Measurements from ENCODE around the gene WDR91. TPM values are rescaled to one million over a fixed set of nuclear protein-coding genes. Genes with fewer than 3 reads are reported as not detected.

Gene WDR91
- total RNA-seq, 1 donor from 2014 or later = 13.6 TPM

GRCh38 chr7:135160858-135161653, 50.3 kb downstream of the WDR91 start:
- DNase-seq = no peak

GRCh38 chr7:135160098-135160857, 51.0 kb downstream of the WDR91 start:
- DNase-seq = no peak

GRCh38 chr7:135159359-135160085, 51.8 kb downstream of the WDR91 start:
- DNase-seq = no peak

- no peak for DNase-seq
Observed at GRCh38 chr7:135158874-135159273, 52.5 kb downstream of the WDR91 start.

- DNase-seq = no peak
Observed at GRCh38 chr7:135158141-135158655, 53.1 kb downstream of the WDR91 start.

- no peak for DNase-seq
Observed at GRCh38 chr7:135156290-135156689, 55.0 kb downstream of the WDR91 start.

- no peak for DNase-seq
Observed at GRCh38 chr7:135154734-135155133, 56.6 kb downstream of the WDR91 start.

GRCh38 chr7:135152442-135152841, 58.9 kb downstream of the WDR91 start:
- no peak for DNase-seq

- no peak for DNase-seq
Observed at GRCh38 chr7:135151533-135151932, 59.8 kb downstream of the WDR91 start.

GRCh38 chr7:135151132-135151531, 60.2 kb downstream of the WDR91 start:
- DNase-seq = no peak

GRCh38 chr7:135150072-135150782, 61.1 kb downstream of the WDR91 start:
- DNase-seq = no peak

- no peak for DNase-seq
Observed at GRCh38 chr7:135147899-135148721, 63.2 kb downstream of the WDR91 start, which contains the start of gene TMEM140. TSS of gene TMEM140 (plus strand) at chr7:135148072. CDS start at chr7:135164442, 16,370 bp downstream.

GRCh38 chr7:135147341-135147898, 63.9 kb downstream of the WDR91 start:
- DNase-seq = no peak

- DNase-seq = no peak
Observed at GRCh38 chr7:135143885-135144668, 67.2 kb downstream of the WDR91 start.

Small RNA genes lying within 50 kb of the gene (small RNA-seq; reads per million reads assigned to genes)
- not detected for gene MIR6509

Other genes with a start within 250 kb of the WDR91 start
- gene AGBL3, start 225.0 kb downstream of the WDR91 start, total RNA-seq = 6.7 TPM
- gene TMEM140, start 63.5 kb downstream of the WDR91 start, total RNA-seq = 0.62 TPM
- gene CYREN, start 40.8 kb downstream of the WDR91 start, total RNA-seq = 15.1 TPM
- not detected for gene STRA8, start 22.3 kb upstream of the WDR91 start, total RNA-seq

Data from occipital lobe (tissue), 3 donors.